GM18508 (cell line): ENCODE measurements around the gene MAP3K12.
"Not testable (repeated sequence)": the region's sequence is repeated elsewhere in the genome, so short reads cannot be mapped to it uniquely, and the experiment has no call there.

Source experiments
- ATAC-seq: cut with Tn5 transposase; IDR thresholded peaks from one replicate; pipeline ENCODE4 v1.9.1; 2021; ENCODE audit warnings: moderate number of reproducible peaks; ENCODE audit not compliant: insufficient read depth, unreplicated experiment

The MAP3K12 gene

DNA sequence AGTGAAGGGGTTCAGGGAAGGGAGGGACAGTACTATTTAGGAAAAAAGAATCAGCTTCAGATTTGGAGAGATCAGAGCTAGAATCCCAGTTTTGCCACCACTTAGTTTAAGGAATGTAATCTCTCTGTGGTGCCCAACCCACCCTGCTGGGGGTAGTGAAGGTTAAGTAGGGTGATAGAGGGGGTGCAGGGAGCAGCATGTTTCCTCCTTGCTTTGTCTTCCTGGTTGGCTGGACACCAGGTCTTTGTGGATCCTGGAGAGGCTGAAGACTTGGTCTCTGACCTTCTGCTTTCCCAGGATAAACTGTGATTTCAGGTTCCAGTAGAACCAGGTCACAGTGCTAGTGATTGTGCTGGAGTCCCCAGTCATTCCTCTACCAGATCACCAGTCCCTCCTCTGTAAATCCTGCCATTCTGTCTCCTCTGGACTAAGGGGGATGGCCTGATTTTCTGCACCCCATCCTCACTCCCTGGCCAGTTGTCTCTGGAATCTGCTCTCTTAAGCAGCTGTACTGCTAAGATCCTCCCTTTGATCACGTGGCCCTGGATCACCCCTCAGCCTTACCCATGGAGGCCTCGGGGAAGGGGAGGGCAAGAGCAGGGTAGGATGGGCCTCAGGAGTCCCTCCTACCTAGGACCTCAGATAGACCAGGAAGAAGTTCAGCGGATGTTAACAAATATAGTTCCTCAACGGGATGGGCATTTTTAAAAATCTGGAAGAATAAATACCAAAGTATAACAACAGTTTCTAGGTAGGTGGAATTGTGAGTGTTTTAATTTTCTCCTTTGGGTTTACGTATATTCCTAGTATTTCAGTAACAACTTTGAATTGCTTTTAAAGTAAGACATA is 3.1 kb downstream of the MAP3K12 start:
- ATAC-seq = no peak

DNA sequence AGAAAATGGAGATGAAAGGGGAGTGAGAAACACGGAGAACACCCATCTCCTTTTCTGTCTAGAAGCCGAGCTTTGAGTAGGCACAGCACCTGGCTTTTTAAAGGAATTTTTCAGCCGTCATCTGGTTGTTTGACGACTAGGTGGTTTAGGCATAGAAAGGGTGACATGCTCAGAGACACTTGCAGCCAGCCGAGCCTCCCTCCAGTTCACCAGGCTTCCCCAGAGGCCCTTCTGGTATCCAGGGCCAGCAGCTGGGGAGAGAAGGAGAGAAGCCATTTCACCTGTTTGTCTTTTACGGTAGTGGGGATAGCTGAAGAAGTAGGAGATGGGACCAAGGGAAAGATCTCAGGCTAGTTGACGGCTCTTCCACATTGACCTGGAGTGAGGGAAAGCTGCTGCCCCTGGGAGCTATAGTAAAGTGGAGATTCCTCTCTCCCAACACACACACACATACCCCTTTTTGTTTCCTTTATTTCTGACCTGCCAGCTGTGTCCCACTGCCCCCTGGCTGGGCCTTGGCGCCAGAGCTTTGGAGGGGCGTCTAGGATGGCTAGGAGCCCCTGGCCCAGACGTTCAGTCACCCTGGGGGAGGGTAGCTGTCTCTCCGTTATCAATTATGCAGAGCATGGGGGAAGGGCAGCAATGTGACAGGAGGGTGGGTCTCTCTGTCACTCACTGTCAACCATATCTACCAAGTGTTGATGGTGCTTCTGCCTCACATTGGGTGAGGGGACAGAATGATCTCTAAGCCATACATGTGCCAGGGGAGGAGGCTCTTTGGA is 5.5 kb downstream of the MAP3K12 start:
- ATAC-seq = no peak

DNA sequence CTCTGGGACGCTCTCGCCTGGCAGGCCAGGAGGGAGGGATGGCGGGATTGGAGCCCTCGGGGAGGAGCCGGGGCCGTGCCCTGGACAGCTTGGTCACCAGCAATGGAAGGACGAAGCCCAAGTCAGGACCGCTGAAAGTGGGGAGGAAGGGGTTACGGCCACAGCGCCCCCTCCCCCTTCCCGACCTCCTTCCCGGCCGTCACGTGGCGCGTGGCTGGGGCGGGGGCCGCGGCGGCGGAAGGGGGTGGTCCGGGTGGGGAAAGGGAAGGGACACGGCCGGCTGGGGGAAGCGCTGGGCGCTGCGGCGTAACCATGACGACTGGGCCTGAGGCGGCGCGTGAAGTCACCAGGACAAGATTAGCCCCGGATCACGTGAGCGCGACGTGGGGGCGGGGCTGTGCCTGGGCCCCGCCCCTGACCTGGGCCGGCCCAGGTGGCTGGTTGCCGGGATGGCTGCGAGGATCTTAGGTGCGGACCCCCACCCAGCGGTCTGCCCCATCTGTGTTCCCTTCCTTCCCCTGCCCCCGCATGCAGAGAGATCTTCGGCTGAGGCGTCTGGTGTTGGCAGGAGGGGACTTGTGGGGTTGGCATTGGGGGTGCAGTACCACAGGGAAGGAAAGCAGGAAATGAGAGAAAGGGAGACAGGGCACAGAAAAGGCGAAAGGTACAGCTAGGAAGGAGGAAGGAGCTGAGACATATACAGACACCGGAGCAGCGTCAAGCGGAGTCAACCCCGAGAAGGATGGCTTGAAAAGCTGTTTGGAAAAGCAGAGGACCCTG is 6.2 kb downstream of the MAP3K12 start:
- ATAC-seq = no peak

DNA sequence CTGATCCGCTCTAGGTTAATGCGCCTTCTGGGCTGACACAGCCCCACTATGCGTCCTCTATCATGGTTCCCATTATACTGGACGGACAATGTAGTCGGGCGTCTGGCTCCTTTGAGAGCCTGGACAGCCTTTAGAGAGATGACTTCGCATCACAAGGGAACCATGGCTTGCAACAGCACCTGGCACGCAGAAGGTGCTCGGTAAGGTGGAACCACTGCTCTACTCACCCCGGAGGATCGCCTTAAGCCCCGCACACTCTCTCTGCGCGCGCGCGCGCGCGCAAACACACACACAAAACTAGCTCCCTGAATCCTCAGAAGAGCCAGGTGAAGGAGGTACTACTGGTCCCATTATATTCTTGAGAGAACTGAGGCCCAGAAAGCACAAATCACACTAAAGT is 7.1 kb downstream of the MAP3K12 start:
- ATAC-seq = no peak

DNA sequence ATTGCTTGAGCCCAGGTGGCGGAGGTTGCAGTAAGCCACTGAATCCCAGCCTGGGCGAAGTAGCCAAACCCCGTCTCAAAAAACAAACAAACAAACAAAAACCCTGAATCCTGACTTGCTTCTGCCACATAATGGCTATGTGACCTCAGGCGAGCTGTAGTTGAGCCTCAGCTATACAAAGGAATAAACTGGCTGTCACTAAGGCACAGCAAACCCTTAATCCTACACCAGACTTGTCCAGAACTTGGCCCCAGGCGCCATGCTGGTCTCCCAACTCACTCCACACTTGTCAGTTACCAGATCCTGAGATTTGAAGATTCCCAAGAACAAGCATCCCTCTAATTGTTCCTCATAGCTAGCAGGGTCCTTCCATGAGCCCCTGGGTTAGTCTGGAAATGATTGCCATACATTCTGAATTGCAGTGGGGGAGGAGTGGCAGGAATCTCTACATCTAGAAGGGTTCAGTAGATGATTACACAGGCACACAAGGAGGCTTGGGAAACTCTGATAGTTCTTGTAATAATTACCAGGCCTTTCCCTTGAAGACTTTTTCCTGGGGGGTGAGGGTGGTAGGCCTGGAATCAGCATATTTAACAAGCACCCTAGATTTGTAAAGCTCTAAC is 9.9 kb downstream of the MAP3K12 start:
- no peak for ATAC-seq

DNA sequence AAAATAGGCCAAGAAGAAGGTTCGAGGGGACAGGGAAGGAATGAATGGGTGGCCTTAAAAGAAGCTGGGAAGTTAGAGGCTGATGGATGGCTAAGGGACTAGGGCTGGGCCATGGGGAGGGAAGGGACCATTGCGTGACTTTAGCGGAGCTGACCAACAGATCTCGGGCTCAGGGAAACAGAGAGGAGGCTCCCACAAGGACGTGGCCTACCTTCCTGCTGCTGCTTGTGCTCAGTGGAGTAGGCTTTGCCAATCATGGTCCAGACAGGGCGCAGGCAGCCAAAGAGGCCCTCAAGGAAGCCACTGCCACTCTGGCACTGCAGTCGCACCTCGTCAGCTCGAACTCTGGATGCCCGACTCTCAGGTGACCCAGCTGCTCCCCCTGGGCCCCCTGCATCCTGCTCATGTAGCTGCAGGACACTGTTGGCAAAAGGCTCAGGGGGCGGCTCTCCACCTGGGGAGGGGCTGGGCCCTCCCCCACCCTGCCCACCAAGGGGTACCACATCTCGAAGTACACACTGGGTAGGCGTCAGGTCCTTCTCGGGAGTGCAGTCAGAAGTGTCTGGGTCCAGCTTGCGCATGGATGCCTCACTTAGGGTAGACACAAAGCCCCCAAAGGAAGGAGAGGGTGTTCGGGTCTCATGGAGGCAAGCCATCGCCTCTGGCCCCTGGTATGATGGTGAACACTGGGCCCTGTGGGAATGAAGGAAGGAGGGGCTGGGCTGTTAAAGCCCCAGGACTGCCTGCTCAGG is 12.3 kb downstream of the MAP3K12 start:
- ATAC-seq = no peak

DNA sequence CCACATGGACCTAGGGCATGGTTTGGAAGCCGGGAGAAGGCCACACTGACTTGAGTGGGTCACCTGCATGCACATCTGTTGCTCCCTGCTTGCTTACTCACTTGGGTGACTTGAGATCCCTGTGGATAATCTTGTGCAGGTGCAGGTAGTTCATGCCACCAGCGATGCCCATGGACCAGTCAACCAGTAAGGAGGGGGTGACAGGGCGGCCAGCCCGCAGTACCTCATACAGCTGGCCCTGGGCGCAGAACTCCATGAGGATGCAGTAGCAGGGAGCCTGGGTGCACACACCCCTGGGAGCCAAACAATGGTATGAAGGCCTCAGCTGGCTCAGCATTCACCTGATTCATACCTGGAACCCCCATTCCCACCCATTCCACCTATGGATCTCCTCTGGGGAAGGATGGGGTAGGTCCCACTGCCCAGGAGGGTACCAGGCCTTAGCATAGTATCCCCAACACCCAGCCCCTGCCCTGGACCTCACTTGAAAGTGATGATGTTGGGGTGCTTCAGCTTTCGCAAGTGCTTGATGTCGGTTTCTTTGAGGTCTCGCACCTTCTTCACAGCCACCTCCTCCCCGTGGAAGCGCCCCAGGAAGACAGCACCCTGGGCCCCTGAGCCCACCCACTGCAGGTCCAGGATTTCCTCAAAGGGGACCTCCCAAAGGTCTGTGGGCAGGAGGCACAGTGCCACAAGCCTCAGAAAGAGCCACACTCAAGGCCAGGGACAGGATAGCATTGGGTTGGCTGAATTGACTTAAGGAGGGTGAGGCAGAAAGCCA is 13.1 kb downstream of the MAP3K12 start:
- ATAC-seq = no peak

DNA sequence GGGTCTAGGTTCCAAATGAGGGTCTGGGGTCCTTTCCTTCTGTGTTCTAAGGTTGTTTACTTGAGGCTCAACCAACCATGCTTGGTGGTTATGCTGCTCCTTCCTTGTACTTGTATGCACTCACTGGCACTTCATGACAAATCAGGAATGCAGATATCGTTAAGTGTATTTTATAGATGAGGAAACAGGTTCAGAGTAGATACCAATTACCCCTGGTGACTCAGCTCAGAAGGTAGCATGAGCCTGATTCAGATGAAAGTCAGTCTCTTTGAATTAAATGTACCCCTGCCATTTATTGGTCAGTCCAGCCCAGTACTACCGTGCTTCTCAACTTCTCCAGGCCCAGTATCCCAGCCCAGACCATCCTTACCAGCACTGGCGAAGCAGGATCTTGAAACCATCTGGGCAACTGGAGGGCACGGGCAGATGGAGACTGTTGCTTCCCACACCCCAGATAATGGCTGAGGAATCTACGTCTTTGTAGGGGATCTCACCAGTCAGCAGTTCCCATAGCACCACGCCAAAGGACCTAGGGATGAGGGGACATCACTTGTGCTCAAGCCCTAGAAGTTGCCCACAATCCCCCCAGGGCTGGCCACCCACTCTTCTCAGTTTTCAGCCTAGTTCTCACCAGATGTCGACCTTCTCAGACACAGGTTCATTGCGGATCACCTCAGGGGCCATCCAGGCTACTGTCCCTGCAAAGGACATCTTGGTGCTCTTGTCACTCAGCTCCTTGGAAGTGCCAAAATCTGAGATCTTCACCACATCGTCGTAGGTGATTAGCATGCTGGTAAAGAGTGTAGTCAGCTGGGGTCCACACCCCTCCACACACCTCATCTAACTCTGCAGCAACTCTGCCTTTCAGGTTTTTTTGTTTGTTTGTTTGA is 14.3 kb downstream of the MAP3K12 start:
- ATAC-seq = no peak

DNA sequence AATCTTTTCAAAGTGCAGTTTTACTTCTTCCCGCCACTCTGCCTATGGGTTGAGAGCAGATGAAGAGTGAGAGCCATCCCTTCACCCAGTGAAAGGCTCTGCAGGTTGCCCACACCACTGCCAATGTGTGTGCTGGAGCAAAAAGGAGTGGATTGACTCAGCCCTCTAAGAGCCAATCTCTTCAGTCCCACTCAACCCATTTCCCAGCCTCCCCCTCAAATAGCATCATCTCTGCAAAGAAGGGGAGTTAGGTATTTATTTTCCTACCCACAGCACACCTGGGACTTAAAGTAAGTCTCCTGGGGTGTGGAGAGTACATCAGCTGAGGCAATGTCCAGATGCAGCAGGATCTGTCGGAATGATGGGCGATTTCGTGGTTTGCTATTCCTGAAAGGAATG is 15.3 kb downstream of the MAP3K12 start:
- ATAC-seq = no peak

DNA sequence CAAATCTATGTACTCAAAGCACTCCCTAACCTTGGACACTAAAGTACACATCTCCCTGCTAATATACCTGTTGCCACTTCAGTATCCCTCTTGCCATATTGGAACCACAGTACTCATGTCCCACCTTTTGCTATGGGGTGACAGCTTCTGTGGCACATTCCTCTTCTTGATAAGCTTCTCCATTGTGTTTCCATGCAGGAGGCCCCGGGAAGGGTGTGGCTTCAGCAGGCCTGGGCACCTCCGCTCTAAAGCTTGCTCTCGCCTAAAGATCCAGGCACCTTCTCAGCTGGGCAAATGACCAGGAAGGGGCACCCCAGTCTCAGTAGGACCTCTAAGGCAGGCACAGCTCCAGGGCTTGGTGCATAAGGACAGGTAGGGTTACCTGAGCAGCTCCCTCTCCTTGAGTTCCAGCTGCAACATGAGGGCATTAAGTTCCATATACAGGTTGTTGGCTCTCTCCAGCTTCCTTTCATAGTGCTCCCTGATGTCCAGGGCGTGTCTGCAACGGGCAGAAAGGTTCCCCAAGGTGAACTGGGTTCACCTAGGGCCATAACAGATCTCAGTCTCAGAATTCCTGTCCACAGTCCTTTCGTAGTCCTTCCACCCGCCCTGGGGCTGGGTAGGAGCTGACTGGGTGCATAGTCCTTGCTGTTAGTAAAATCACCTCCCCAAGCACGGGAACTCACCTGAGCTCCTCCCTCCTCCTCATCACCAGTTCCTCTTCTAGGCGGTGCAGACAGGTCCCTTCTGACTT is 15.9 kb downstream of the MAP3K12 start:
- no peak for ATAC-seq

DNA sequence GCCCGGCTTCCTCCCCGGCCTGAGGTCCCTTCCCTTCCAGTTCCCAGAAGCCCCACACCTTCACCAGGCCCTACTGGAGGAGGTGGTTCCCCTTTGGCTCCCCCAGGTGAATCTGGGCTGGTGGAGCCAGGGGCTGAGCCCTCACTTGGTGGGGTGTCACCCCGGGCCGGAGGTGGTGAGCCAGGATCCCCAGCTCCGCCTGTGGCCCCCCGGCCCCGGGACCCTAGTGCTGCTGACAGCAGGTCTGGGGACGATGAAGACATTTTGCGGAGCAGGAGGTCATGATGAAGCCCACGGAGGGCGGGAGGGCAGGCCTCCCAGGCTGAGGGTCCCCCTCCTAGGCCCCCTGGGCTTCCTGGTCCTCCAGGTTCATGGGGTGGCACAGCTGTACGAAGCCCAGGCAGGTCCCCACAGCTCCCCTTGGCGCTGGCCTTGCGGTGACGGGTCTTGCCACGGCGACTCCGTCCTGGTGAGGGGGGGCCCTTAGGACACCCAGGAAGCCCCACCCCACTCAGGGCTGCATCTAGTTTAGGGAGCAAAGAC is 16.6 kb downstream of the MAP3K12 start:
- no peak for ATAC-seq

DNA sequence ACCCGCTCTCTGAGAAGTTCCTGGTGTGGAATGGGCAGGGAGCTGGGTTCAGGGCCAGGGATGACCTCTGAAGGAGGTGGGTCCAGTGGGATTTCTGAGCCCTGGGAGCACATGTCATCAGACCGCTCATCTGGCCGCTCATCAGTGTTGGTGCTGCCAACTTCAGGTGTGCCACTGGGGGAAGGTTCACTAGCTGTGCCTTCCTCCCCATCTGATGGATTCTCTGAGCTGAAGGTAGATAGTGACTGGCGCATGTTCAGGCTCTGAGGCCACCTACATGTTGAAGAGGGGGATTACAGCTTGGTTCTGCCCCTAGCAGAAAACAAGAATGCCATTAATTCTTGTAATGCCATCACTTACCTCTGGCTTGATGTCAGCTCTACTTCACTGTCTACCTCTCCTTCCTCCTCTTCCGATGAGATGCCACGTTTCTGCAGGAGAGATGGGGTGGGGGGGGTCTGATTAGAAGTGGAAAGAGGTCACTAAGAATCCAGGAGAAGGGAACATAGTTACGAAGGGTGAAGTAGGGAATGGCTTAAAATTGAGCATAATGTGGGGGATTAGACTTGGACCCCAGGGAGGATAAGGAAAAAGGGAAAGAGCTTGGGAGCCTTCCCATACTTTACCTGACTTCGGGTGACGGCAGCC is 17.2 kb downstream of the MAP3K12 start:
- ATAC-seq = no peak

DNA sequence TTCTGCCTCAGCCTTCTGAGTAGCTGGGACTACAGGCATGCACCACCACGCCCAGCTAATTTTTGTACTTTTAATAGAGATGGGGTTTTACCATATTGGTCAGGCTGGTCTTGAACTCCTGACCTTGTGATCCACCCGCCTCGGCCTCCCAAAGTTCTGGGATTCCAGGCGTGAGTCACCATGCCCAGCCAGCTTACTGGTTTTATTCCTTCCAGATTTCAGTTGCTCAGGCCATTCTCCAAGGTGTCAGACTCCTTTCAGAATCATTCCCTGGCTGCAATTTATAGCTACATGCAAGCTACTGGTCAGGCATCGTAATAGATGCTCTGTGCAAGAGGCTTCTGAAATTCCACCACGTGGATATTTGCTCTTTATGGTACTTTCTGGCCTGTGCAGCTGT is 17.8 kb downstream of the MAP3K12 start:
- ATAC-seq = not testable (repeated sequence)

DNA sequence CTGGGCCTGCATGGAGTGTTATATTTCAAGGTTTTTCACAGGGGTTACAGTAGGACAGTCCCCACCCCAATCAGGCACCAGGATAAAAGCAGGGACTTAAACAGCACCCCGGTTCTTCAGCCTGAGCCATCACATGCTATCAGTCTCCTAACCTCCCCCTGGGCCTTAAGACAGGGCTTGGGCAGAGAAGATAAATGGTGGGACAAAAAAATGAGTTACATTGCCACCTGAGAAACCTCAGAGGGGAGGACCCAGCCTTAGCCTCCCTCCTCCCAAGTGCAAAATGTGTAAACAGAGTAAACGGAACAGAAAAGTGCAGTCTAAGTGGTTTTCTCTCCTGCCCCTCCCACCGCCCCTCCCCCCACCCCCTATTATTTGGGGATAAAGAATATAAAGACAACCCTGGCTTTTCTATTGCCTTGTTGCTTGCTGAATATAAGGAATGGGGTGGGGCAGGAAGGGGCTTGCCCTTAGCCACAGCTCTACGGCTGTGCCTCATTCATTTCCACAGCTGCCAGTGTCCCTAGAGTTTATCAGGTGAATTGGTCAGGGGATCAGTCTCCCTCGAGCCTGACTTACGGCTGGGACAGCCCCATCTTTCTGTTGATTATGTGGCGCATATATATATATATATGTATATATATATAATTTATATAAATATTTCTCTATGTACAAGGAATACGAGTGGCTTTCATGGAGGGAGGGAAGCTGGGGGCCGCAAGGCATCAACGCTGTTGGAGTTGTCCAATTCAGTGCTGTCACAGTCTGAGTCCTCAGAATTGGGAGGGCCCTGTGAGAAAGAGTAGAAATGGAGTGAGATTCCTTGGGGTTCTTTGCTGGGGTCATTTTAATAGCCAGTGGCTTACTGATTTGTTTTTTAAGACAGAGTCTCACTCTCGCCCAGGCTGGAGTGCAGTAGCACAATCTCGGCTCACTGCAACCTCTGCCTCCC is 18.5 kb downstream of the MAP3K12 start:
- ATAC-seq = no peak

DNA sequence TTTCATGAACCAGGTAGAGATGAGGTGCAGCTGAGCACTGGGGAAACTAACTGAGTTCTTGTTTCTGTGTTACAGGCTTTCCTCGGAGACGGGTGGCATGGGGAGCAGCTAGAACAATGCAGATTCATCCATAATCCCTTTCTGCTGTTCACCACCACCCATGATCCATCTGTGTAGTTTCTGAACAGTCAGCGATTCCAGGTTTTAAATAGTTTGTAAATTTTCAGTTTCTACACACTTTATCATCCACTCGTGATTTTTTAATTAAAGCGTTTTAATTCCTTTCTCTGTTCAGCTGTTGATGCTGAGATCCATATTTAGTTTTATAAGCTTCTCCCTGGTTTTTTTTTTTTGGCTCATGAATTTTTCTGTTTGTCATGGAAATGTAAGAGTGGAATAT is 19.9 kb downstream of the MAP3K12 start:
- no peak for ATAC-seq
